Fibroblast of villous mesenchyme (primary cell): ENCODE results near the gene MSX1. TPM values are rescaled to one million over a fixed set of nuclear protein-coding genes. Genes with fewer than 3 reads are reported as not detected.

Experiments used
- DNase-seq: peaks from one replicate; pipeline ENCODE4 v3.0.0-alpha.2; 2010; ENCODE audit warnings: low read depth
- H3K4me3 ChIP-seq: 2 replicates; pipeline ENCODE4 v1.5.1; 2011; ENCODE audit warnings: low read depth, mild to moderate bottlenecking, low read length
- total RNA-seq: library from RNA; depleted of rRNA; stranded (reverse); fragments of >200 nt; gene quantifications from 2 replicates; pipeline ENCODE4 v1.2.3, GENCODE V29; 2012
- TF ChIP-seq, protein P1 (sequence below): IDR thresholded peaks from 2 replicates; pipeline ENCODE4 v1.5.1; 2012; ENCODE audit warnings: low read depth, mild to moderate bottlenecking, low read length; ENCODE audit not compliant: insufficient read depth

Gene MSX1
- total RNA-seq, 1 donor: 4.3 TPM

DNA sequence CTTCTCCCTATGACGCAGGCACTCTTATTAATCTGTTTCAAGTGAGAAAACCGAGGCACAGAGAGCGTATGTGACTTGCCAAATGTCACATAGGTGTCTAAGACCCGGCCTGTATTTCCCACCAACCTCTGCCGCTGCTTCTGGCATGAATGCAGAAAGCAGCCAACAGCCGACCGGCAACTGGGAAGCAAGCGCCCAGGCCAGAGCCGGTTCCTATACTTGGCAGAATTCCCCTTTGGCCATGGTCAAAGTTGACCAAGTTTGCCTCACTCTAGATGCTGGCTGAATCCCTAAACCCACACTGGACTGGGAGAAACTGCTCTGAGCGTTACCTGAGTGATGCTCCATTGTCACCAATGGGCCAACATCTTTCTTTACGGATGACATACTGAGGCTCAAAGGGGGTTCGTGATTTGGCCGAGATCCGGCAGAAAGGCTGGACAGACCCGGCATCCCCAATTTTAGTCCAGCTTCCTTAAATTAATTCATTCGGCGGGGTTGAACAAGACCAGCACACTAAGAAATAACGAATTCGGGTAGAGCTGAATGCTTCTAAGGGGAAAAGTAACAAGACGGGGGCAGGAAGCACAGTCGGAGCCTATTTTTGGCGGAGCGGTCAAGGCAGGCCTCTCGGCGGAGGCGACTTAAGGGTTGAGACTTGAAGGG is 11.2 kb downstream of the MSX1 start:
- H3K4me3 ChIP-seq: no peak overlapping the region
- TF ChIP-seq, protein P1, sequence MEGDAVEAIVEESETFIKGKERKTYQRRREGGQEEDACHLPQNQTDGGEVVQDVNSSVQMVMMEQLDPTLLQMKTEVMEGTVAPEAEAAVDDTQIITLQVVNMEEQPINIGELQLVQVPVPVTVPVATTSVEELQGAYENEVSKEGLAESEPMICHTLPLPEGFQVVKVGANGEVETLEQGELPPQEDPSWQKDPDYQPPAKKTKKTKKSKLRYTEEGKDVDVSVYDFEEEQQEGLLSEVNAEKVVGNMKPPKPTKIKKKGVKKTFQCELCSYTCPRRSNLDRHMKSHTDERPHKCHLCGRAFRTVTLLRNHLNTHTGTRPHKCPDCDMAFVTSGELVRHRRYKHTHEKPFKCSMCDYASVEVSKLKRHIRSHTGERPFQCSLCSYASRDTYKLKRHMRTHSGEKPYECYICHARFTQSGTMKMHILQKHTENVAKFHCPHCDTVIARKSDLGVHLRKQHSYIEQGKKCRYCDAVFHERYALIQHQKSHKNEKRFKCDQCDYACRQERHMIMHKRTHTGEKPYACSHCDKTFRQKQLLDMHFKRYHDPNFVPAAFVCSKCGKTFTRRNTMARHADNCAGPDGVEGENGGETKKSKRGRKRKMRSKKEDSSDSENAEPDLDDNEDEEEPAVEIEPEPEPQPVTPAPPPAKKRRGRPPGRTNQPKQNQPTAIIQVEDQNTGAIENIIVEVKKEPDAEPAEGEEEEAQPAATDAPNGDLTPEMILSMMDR: no peak
- no peak for DNase-seq

DNA sequence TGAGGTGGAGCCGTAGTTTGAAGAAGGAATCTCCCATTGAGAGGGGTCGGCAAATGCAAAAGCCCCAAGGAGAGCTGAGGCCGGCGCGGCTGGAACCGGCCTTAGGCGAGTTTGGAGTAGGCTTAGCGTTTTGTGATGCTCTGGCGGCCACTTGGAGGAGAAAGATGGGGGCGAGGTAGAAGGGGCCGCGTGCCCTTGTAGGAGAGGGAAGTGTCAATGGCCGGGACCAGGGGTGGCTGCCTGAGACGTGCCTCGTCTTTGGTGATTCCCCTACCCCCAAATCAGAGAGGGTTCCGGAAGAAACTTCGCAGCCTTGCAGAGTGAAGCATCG is 11.7 kb downstream of the MSX1 start:
- TF ChIP-seq, protein P1: no peak
- H3K4me3 ChIP-seq: no peak overlapping the region

DNA sequence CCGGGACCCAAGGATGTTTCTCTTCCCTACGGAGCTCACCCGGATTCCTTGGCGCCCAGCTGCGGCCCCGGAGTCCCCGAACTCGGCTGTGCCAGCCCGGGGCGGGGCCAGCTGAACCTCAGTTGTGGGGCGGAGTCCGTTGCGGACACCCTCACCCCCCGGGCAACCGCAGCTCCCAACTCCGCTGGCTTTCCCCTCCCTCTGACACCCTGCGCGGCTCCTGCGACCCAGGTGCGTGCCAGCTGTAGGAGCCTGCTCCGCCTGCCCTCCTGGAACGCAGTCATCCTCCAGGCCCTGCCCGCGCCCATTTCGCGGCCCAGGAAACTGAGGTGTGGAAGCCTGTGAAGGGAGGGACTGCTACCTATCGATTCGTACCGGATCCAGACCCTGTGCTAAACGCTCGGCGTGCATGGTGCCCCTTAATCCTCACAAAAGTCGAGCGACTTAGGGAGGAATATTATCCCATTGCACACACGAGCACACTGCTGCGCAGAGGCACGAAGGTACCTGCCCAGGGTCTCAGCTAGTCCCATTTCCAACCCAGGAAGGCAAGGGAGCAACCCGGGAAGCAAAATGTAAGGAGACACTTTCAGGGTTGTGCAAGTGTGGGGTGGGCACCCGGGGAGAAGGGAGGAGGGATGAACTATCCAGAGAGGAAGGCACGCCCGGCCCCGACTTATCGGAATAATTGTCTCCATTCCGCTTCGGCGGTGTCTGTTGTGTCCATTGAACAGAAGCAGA is 12.3 kb downstream of the MSX1 start:
- H3K4me3 ChIP-seq: no peak overlapping the region
- no peak for DNase-seq
- TF ChIP-seq, protein P1: no peak

More for the DNA sequence above, 11.7 kb downstream of the MSX1 start:
- DNase-seq: no peak

DNA sequence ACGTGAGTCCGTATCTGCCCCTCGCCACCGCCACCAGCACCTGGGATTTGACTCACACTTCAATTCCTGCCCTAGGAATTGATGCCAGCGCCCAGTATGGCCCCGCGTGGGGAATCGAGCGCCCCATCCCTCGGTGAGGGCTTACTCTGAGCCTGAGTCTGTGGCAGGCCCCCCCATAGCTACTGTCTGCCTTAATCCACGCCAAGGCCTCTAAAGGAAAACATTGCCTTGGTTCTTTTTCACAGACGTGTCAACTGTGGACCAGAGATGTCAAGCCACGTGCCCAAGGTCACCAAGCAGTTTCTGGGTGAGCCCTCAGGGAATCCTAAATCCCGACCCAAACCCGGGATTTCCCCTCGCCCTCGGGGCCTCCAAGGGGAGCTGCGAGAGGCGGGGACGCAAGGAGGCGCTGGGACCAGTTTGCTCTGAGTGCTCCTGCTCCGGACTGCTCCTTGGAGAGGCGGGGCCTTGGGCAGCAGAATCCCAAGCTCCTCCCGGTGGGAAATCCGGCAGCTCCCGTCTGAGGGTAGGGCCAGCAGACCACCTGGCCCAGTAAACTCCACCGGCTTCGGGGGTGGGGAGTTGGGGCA is 12.9 kb downstream of the MSX1 start:
- DNase-seq: no peak
- TF ChIP-seq, protein P1: no peak
- no peak overlapping the region for H3K4me3 ChIP-seq

DNA sequence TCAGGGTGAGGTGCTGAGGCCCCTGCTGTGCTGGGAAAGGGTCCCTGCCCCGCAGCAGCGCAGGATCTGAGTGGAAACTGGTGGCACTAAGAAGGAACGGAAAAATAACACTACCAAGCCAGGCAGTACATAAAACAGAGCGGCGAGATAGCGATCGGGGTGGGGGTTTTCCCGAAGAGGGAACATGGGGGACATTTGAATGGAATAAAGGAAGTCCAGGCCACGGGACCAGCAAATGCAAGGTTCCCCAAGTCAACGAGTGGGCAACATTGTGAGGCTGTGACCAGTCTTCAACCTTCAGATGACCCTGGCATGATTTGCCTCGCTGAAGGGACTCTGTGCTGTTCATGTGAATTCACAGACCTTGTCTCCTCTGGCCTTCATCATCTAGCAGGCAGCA is 13.7 kb downstream of the MSX1 start:
- TF ChIP-seq, protein P1: no peak
- no peak overlapping the region for H3K4me3 ChIP-seq
- no peak for DNase-seq

DNA sequence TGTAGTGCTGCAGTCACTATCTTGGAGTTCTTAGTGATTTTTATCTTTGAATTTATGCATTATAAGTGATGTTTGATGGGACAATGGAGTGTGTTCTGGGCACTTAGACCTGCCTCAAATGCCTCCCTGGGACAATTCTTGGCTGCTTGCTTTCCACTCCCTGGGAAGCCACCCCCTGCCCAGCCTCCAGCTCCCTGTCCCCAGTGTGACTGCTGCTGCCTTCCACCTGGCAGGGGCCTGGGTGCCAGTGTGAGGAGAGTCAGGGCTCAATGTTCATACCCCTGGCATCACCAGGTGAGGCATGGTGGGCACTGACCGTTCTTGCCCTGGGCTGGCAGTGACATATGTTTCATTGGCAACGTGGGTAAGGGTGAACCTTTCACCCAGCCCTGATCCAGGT is 14.8 kb downstream of the MSX1 start:
- DNase-seq: no peak
- H3K4me3 ChIP-seq: no peak overlapping the region
- TF ChIP-seq, protein P1: no peak
